ENCODE data around the gene BAHCC1. TPM values are rescaled to one million over a fixed set of nuclear protein-coding genes. Genes with fewer than 3 reads are reported as not detected.
A peak's percentile ranks its signal among the peaks of the same experiment; 100 is the strongest.

Gene BAHCC1
- total RNA-seq, 2 donors from 2014 or later = 11.4 to 28.9 TPM

DNA sequence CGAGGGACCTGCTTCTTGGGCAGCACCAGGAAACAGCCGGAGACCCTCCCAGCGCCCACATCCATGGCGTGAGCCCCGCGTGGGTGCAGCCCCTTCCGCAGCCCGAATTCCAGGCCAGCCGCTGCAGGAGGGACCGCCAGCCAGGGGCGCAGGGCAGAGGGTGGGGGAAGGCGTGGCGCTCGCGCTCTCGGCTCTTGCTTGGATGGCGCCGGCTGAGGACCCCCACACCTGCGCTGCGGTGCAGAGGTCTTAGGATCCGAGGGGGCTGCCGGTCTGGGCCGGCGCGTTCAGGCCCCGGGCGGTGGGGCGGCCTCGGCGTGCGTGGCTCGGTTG lies 88.6 kb downstream of the BAHCC1 start:
- no peaks in the 10 kb centered on the region for H3K9me3 ChIP-seq
- 33% methylated on average over 15 of the region's 32 CpGs for WGBS
- peaks cover 11% of the 10 kb centered on the region for H3K4me1 ChIP-seq (replicated peaks)

DNA sequence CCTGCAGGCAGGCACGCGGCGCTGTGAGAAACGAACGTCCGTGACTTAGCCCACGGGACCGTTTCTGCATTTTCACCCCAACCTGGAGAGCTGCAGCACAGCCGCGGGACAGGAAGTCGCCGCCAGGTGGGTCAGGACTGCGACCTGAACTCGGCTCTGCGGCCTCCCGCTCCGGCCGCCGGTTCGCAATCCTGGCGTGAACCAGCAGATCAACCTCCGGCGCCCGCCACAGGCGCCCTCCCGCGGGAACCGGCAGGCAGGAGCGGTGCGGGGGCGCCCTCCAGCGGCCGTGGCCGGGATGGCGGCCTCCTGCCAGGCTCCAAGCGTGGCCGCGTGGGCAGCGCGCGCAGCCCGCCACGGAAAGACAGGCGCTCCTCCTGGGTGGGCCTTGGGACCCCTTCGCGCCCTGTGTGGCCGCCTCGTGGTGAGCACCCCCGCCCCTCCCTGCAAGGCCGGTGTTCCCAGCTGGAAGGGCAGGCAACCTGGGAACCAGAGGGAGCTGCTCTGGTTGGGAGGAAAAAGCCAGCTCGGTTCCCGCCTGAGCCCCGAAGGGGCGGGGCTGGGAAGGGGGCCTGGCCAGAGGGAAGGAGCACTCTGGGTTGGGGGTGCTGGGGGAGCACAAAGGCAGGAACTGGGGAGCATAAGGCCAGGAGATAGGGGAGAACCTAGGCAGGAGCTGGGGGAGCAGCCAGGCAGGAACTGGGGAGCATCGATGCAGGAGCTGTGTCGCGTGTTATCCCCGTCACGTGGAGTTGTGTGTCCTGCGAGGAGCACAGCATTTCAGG lies 89.1 kb downstream of the BAHCC1 start:
- Histone ChIP-seq H3K27ac (no peak overlapping the region), H3K9me3 (no peaks in the 10 kb centered on the region), H3K36me3 (no peaks in the 10 kb centered on the region), H3K27me3 (replicated peaks; ENCODE audit: insufficient read depth) (no peaks in the 10 kb centered on the region), H3K4me3 (peak overlapping the region; percentile 13 to 18), H3K4me1 (replicated peaks) (peaks cover 11% of the 10 kb centered on the region)
- peak; percentile 84 for DNase-seq (ENCODE audit: low spot score)
- 9% methylated on average over 37 of the region's 60 CpGs for WGBS
- TF ChIP-seq POLR2A (IDR thresholded peaks at IDR 0.05) (peak; percentile 14), CTCF (IDR thresholded peaks at IDR 0.05) (peak; percentile 99 to 100 (median 100)), POLR2AphosphoS5 (IDR thresholded peaks at IDR 0.05) (peak; percentile 64)
- intact Hi-C loops (cut with DNase I) = loop anchor here (1.0 to 5.0 kb wide), 3 partner anchors 97 to 230 kb away; no protein-coding TSS in a partner anchor

More for the DNA sequence above, 88.6 kb downstream of the BAHCC1 start:
- Histone ChIP-seq H3K4me3 (peak overlapping the region; percentile 13 to 18), H3K27ac (no peak overlapping the region), H3K27me3 (replicated peaks; ENCODE audit: insufficient read depth) (no peaks in the 10 kb centered on the region), H3K36me3 (no peaks in the 10 kb centered on the region)
- TF ChIP-seq CTCF (IDR thresholded peaks at IDR 0.05) (no peak), POLR2A (IDR thresholded peaks at IDR 0.05) (no peak), POLR2AphosphoS5 (IDR thresholded peaks at IDR 0.05) (no peak)
- no peak for DNase-seq (ENCODE audit: low spot score)
- intact Hi-C loops (cut with DNase I) = loop anchor here (1.0 to 5.0 kb wide), 3 partner anchors 97 to 230 kb away; no protein-coding TSS in a partner anchor

GRCh38 chr17:81486199-81486810 lies 91.0 kb downstream of the BAHCC1 start:
- Histone ChIP-seq H3K27me3 (replicated peaks; ENCODE audit: insufficient read depth) (no peaks in the 10 kb centered on the region), H3K9me3 (no peaks in the 10 kb centered on the region), H3K27ac (no peak overlapping the region), H3K4me1 (replicated peaks) (peaks cover 11% of the 10 kb centered on the region), H3K4me3 (no peak overlapping the region), H3K36me3 (no peaks in the 10 kb centered on the region)
- intact Hi-C loops (cut with DNase I) = no loop called here
- 84% methylated on average over 17 of the region's 17 CpGs for WGBS
- DNase-seq (ENCODE audit: low spot score) = no peak
- no peak for TF ChIP-seq POLR2A (IDR thresholded peaks at IDR 0.05)
- TF ChIP-seq CTCF (IDR thresholded peaks at IDR 0.05) = no peak
- no peak for TF ChIP-seq POLR2AphosphoS5 (IDR thresholded peaks at IDR 0.05)

DNA sequence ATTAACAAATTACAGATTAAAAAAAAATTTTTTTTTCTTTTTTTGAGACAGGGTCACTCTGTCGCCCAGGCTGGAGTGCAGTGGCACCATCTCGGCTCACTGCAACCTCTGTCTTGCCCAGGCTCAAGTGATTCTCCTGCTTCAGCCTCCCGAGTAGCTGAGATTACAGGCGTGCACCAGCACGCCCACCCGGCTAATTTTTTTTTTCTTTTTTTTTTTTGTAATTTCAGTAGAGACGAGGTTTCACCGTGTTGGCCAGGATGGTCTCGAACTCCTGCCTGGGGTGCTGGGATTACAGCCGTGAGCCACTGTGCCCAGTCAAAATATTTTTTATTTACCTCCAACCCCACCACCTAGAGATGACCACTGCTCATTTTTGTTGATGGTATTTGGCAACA lies 91.8 kb downstream of the BAHCC1 start:
- Histone ChIP-seq H3K27me3 (replicated peaks; ENCODE audit: insufficient read depth) (no peaks in the 10 kb centered on the region), H3K36me3 (no peaks in the 10 kb centered on the region), H3K9me3 (no peaks in the 10 kb centered on the region), H3K27ac (no peak overlapping the region), H3K4me1 (replicated peaks) (peaks cover 9% of the 10 kb centered on the region), H3K4me3 (no peak overlapping the region)
- DNase-seq (ENCODE audit: low spot score) = no peak
- TF ChIP-seq POLR2AphosphoS5 (IDR thresholded peaks at IDR 0.05) (no peak), CTCF (IDR thresholded peaks at IDR 0.05) (no peak), POLR2A (IDR thresholded peaks at IDR 0.05) (no peak)
- intact Hi-C loops (cut with DNase I) = no loop called here
- 46% methylated on average over 10 of the region's 10 CpGs for WGBS

Data from prostate gland (tissue), 2 donors.